GM19324 (cell line): ENCODE data around the gene ZNF614.
"Not testable (repeated sequence)": the region's sequence is repeated elsewhere in the genome, so short reads cannot be mapped to it uniquely, and the experiment has no call there.

Source experiments
- ATAC-seq: cut with Tn5 transposase; IDR thresholded peaks from one replicate; pipeline ENCODE4 v1.9.1; 2021; ENCODE audit warnings: mild to moderate bottlenecking, moderate library complexity; ENCODE audit not compliant: unreplicated experiment, low FRiP score

ZNF614 gene

DNA sequence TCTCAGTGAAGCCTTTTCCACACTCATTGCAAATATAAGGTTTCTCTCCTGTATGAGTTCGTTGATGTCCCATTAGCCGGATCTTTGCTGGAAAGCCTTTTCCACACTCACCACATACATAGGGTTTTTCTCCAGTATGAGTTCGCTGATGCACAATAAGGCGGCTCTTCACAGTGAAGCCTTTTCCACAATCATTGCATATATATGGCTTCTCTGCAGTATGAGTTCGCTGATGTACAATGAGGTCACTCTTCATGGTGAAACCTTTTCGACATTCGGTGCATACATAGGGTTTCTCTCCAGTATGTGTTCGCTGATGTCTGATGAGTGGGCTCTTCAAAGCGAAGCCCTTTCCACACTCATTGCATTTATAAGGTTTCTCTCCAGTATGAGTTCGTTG is 34.8 kb downstream of the ZNF614 start:
- ATAC-seq, result no peak

DNA sequence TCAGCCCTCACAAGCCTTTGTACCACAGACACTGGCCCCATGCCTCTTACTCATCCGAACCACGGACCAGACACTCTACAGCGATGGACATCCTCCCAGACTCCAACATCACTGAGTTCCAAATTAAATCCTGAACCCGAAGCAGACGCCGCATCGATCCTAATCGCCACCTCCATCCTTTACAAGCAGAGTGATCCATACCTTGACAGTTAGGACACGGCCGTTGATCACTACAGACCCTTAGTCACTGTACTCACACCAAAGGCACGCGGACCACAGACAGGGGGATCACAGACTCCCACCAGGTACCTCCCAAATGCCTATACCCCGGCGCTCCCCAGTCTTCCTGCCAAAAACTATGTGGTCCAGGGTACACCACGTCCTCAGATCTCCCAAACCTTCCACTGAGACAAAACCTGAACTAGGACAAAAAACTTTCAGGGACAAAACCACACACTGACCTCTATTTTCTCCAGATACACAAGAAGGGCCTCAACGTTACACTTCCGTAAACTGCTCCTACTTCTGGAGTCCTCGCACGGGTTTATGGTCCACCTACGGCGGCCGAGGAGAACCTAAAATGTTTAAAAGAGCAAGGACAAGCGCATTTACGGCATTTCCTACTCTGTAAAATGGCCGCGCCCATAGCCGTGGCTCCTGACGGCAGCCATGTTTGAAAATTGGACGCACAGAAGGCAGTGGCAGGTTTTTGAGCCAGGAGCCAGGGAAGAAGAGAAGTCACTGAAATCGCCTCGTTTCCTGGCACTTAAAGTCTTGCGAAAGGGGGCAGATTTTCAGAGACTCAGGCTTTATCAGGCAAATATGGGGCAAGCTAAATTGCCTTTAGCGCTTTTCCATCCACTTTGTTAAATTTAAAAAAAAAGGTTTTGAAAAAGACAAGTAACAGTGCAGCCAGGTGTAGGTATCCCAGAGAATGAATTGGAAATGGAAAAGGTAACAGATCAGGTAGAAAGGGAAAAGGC is 41.6 kb downstream of the ZNF614 start, which contains the start of gene ZNF350:
ZNF350 (minus strand) TSS at position 532 of the 983 bp plus-strand sequence. CDS start 12,480 bp downstream, outside the sequence.
- ATAC-seq, result peak; percentile 96

DNA sequence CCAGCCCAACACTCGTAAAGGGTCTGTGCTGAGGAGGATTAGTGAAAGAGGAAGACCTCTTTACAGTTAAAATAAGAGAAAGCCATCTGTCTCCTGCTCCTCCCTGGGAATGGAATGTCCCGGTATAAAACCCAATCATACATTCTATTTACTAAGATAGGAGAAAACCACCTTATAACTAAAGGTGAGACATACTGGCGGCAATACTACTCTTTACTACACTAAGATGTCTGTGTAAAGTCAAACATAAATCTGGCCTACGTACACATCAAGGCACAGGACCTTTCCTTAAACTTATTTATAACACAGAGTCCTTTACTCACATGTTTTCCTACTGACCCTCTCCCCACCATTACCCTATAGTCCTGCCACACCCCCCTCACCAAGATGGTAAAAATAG is 44.8 kb downstream of the ZNF614 start:
- no peak for ATAC-seq

DNA sequence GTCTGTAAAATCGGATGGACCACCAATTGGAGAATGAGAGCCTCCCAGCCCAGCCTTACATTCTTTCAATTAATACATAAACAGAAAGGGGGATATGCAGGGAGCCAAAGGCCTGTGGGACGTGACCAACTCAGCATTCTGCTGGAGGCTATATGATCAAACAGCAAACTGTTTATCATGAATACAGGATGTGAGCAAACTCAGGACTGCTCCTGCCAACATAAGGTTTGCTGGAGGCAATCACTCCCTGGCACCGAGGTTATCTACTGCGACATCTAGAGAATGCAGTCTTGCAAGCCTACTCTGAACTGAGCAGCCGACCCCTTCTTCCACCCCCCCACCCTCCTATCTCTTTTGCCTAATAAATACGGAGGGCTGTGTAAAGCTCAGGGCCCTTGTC is 47.3 kb downstream of the ZNF614 start:
- not testable (repeated sequence) for ATAC-seq

DNA sequence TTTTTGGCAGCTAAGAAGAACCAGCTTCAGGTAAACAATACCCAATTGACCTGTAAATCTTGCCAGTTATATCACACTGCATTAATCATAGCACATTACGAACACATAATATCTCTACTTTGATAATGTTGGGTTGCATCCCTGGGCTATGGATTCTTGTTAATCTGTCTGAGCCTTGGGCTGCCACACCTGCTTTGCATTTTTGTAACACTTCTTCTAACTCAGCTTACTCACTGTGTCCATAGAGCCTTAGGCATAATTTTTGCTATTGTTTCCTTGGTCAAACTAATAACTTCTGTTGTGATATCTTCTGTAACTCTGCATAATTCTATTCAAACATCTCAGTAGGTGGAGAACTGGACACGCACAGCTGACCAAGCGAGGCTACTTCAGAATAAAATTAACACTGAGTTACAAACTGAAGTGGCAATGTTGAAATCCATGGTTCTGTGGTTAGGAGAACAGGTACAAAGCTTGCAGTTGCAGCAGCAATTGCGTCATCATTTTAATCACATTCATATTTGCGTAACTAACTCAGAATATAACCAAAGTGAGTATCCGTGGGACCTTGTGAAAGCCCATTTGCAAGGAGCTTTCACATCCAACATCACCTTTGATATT is 48.0 kb downstream of the ZNF614 start:
- ATAC-seq, result no peak

DNA sequence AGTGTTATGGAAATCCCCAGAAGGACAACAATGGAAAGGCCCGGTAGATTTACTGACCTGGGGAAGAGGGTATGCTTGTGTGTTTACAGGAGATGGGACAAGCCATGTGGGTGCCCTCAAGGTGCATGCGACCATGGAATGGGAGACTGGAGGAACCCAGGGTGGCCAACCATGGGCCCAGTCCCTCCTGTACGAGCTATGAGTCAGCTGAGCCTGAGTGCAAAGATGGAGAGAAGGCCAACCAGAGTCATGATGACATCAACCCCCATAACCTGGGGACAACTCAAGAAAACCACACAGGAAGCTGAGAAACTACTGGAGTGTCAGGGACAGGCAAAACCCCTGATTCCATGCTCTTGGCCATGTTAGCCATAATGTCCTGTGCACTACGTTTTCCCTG is 49.3 kb downstream of the ZNF614 start:
- no peak for ATAC-seq

DNA sequence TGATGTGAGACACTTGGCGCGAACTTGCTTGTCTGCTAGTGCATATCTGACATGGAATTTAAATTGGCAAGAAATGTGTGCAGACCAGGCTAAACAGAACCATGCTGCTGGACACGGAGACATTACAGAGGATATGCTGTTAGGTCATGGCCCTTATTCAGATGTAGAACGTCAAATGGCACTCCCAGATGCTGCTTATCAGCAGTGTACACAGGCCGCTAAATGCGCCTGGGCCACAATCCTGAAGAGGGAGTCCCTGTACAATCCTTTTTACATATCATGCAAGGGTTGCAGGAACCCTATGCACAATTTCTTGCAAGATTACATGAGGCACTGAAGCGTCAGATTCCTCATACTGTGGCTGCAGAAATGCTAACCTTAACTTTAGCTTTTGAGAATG is 50.8 kb downstream of the ZNF614 start:
- no peak for ATAC-seq

DNA sequence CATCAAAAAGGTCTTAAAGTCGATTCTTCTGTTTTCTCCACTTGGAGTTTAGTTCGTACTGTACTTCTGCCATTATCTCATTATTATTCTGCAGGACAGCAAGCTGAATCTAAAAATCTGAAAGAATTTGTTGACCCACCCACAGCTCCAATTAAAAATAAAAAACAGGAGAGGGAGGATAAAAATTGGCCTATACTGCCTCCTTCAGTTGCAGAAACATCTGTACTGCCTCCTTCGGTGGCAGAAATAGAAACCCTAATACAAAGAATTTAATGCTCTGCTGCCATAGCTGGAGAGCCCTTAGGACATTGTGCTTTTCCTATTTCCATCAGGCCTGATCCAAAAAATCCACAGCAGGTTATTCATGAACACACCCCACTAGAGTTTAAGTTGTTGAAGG is 51.3 kb downstream of the ZNF614 start:
- ATAC-seq, result no peak

DNA sequence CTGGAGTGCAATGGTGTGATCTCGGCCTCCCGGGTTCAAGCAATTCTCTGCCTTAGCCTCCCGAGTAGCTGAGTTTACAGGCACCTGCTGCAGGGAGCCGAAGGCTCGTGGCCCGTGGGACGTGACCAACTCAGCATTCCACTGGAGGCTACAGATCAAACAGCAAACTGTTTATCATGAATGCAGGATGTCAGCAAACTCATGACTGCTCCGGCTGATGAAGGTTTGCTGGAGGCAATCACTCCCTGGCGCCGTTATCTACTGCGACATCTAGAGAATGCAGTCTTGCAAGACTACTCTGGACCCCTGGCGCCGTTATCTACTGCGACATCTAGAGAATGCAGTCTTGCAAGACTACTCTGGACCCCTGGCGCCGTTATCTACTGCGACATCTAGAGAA is 52.4 kb downstream of the ZNF614 start:
- ATAC-seq, result not testable (repeated sequence)

DNA sequence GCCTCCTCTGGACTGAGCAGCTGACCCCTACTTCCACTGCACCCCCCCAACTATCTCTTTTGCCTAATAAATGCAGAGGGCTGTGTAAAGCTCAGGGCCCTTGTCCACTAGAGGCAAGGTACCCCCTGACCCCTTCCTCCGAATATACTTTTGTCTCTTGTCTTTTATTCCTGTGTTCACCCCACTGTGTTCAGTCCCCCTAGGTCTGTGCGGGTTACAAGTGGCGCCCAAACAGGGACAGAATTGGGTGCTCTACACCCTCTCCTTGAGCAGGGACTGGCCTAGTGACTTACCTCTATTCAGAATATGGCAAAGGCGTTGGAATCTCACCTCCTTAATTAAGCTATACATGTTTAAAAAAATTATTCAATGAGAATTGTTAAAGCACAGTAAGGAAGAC is 56.6 kb downstream of the ZNF614 start:
- ATAC-seq, result no peak

DNA sequence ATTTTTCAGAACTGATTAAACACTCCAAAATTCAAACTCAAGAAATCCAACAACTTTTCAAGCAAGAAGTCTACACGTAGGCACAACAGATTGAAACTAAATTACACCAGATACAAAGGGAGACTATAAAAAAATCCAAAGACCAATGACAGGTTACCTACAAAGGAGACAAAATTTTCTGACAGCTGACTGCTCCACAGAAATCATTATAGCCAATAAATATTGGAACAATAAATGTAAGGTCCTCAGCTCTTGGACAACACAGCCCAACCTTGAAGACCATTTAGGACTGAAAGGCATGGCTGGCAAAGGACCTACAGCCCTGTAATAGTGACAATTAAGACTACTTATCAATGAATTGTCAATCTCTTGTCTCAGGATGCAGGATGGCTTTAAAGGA is 57.5 kb downstream of the ZNF614 start:
- ATAC-seq, result no peak

DNA sequence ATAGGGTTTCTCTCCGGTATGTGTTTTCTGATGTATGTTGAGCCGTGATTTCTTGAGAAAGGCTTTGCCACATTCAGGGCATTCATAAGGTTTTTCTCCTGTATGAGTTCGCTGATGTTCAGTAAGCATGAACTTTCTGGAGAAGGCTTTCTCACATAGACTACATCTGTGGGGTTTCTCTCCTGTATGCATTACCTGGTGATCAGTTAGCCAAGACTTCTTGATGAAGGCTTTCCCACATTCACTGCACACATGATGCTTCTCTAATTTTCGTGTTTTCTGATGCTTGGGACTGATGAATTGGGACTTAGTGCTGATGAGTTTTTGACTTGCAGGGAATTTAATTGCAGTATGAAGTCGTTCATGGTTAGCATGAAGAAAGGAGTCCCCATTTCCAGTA is 62.6 kb downstream of the ZNF614 start:
- ATAC-seq, result no peak
